ENCODE results near the gene PYROXD2.

The PYROXD2 gene

DNA sequence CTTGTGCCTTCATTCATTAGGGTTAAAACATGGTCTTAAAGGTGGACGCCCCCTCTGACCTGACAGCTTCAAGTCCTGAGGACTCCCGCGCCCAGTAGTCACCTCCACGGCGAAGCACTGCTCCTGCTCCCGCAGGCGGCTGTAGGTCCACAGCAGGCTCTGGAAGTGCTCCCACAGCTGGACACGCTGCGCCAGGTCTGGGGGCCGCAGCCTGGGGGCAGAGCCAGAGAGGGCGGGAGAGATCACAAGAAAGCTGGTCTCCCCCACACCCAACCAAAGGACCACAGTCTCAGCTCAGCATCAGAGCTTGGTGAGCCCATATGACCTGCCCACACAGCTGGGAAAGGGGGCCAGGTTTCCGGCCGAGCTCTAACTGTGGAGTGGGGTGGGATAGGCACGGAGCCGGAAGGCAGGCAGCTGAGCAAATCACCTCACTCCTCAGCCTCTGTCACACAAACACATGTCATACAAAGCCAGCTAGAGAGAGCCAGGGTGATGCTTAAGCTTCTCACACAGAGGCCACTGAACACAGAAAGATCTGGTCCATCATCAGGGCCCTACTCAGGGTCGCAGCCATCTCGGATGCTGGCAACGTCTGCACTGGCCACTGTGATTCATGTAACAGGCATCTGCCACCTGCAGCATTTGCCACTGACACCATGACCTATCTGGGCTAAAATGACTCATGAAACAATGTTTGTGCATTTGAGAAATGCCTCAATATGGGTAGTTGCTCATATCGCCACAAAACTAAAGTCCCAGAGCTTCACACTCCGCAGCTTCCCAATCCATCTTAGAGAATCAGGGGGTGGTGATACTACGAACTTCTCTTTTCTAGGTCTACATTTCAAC is 19.1 kb upstream of the PYROXD2 start:
- DNase-seq, result no peak

- no peak for DNase-seq
Observed at GRCh38 chr10:98433371-98433770, 18.4 kb upstream of the PYROXD2 start.

DNA sequence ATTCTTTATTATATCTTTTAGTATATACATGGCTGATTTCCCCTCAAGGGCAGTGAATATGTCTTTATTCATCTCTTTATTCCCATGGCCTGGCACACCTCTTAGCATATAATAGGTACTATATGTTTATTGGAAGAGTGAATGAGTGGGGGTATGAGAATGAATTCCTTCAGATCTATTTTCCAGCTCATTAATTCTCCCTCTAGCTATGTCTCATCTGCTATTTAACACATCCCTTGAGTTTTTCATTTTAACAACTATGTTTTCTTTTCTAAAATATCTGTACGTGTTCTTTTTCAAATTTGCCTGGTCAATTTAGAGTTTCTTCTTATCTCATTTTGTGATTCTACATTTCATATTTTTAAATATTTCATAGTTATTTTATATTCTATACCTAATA is 17.3 kb upstream of the PYROXD2 start:
- no peak for DNase-seq

DNA sequence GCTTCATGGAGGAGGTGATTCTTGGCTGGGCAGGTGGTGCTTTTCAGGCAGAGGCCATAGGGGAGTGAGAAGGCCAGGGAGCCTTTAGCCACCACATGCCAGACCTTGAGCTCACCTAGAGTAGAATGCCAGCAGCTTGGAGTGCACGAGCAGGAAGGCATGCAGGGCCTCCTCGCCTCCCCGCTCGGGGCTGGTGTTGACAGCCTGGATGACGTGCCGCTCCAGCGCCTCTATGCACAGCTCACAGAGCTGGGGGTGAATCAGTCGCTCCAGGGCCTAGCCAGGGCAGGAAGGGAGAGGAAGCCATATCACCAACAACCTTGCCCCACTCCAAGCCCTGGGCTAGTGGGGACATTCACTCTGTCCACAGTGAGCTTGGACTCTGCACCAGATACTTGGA is 16.0 kb upstream of the PYROXD2 start:
- no peak for DNase-seq

DNA sequence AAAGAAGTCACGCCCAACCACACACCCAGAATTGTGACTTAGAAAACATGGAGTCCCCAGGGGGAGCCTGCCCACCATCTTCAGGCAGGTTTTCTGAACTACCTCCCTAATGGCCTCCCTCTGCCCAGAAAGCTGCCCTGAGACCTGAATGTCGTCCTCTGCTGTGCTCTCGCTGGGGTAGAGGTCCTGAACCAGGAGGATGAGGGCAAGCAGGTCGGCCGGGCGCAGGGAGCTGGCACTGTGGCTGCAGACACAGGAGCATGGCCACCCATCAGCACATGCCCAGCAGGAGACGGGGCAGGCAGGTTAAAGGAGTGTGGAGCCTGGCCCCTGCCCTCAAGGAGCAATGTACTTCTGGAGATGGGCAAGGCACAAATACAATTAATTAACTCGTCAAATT is 15.4 kb upstream of the PYROXD2 start:
- no peak for DNase-seq

DNA sequence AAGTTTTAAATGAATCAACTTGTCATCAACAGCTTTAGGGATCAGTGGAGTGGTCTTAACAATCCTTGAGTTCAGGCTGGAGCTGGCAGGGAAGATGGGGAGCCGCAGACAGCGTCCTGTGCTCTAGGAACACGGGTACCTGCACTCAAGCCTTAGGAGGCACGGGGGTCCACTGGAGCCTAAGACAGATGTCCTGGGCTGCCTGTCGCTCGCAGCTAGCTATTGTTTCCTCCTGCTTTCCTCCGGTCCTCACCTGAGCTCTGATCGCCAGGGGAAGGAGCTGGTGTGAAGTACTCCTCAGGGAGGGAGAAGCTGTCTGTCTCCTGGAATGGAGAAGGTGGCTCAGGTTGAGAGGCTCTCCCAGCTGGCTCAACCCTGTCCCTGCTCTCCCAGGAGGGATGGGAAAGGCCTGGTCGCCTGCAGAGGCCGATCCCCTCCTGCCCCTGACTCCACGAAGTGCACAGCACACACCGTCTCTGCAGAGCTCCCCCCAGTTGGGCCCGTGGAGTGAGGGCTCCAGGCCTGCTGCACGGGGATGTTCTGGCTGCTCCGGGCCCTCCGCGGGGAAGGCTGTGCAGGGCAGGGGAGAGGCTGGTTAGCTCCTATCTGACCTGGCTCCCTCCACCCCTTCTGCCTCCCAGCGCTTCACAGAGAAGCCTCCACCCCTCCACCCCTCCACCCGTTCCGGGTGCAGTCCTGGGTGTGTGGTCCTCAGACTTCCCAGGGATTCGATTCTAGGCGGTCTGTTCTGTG is 14.5 kb upstream of the PYROXD2 start:
- no peak for DNase-seq

DNA sequence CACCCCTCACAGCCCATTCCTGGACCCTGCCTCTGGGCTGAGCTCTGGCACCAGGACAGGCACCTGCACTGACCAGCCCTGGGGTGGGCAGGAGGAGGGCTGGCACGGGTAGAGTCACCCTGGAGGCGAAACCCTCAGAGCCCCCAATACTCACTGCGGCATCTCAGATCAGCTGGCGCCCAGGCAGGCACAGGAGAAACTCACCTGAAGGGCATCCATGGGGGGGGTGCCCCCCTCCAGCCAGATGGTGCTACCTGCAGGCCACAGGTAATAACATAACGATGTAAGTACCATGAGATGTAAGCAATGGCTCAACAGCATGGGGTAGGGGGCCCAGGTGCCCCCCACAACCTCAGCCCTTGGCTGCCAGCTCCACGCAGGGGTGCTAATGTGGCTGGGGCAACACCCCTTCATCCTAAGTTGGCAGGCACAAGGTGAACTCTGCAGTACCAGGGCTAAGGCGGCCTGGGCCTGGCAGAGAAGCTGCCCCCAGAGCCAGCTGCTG is 12.1 kb upstream of the PYROXD2 start:
- no peak for DNase-seq

DNA sequence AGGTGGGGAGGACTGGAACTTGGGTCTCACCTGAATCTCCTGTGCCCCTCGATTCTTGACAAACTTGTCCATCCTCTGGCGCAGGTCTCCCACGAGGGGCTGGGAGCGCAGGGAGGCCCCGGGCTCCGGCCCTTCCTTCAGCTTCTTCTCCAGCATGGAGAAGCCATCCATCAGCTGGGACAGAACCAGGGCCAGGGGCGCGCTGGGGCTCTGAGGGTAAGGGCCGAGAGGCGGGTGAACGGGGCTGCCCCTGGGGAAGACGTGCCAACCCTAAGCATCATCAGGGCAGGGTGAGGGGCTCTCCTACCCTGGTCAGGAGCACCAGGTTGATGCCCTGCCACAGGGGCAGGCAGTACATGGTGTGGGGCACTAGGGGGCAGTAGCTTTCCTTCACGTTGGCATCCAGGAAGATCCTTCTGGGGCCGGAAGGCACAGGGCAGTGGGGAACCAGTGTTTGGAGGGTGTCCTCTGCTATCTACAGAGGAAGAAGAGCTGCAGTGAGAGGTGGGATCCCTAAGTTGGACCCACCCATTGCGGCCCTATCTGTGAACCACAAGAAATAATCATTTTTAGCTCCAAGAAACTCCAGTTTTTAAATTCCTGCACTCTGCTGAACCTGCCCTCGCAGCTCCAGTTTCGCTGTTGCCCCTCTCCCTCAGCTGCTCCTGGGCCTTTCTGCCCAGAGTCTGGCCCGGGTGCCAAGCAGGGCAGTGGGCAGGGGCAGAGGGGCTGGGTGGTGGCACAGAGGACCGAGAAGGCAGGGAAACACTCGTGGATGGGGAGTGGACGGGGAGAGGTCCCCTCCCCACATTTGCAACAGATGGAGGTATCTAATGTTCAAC is 10.8 kb upstream of the PYROXD2 start:
- no peak for DNase-seq

GRCh38 chr10:98424295-98425254 is 9.6 kb upstream of the PYROXD2 start:
- DNase-seq, result no peak

GRCh38 chr10:98423691-98424120 is 8.7 kb upstream of the PYROXD2 start:
- no peak for DNase-seq

DNA sequence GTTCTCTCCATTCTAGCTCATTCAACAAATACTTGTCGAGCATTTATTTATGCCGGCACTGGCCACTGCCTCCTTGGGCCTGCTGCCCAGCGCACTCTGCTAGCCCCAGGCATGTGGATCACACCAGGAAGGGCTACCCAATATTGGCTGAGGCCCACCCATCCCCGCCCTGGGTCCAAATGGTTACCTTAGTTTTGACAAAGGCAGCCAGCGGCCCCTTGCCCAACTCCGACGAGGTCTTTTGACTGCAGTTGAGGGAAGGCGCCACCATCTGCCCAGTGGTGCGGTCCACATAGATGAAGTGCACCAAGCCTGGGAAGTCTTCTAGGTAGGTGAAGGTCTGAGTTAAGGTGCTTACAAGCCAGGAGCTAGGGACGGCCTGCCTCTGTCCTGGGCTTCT is 7.2 kb upstream of the PYROXD2 start:
- no peak for DNase-seq

GRCh38 chr10:98420786-98421185 is 5.8 kb upstream of the PYROXD2 start:
- DNase-seq, result no peak

GRCh38 chr10:98419469-98420261 is 4.7 kb upstream of the PYROXD2 start:
- DNase-seq, result no peak

GRCh38 chr10:98418665-98419468 is 3.9 kb upstream of the PYROXD2 start:
- no peak for DNase-seq

DNA sequence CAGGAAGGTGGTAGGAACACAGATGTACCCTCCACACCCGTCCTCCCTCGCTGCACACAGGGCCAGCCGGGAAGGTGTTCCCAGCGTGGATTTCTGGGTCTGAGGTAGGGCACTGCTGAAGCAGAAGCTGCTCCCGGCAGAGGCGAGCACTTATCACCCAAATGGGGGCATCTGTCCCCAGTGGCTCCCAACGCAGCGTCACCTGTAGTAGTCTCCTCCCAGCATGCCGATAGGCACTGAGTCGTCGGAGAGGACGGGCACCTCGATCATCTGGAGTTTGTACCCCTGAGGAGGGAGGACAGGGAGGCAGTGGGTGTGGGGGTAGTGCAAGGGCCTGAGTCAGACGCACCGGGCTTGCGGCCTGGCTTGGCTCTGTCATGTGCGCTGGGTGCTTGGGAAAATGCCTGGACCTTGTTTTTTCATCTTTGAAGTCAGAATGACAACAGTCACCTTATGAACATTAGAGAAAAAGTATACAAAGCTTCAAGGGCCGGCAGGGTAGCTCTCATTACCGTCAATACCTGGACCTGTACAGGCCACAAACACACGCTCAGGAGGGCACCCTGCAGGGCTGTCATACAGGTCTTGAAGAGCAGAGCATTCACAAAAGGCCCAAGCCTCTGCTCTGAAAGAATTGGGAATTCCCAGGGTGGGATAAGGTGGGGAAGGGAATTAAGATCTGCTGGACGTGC is 3.1 kb upstream of the PYROXD2 start:
- DNase-seq, result no peak

DNA sequence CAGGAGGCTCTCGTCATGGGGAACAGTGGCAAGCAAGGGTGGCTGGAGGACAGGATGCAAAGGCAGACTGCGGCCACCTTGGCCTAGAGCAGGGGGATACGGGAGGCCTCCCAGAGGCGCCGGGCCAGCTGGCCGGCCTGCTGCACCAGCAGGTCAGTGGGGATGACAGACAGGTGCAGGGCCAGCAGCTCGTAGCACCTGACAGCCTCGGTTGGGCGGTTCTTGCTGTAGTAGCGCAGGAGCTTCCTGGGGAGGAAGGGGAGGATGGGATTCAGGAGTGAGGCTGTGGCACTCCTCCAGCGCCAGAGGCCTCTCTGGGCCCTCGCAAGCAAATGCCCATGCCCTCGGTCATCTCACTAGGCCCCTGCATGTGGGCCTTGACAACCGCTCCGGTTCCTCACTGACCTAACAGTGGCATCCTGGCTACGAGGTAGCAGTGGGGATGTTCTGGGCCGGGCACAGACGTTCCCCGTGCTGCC is 2.5 kb upstream of the PYROXD2 start:
- no peak for DNase-seq

GRCh38 chr10:98416606-98417388 is 1.8 kb upstream of the PYROXD2 start:
- no peak for DNase-seq

- DNase-seq, result no peak
Observed at GRCh38 chr10:98415731-98416119, 743 bp upstream of the PYROXD2 start.

- no peak for DNase-seq
Observed at GRCh38 chr10:98414578-98414931, 427 bp downstream of the PYROXD2 start.

All from cortex of kidney (tissue), 1 donor.